HG03354 (cell line): ENCODE measurements around the gene MAZ.

Experiments
- ATAC-seq: cut with Tn5 transposase; IDR thresholded peaks from one replicate; pipeline ENCODE4 v1.9.1; 2021; ENCODE audit warnings: mild to moderate bottlenecking; ENCODE audit not compliant: unreplicated experiment, poor library complexity, severe bottlenecking

MAZ gene

DNA sequence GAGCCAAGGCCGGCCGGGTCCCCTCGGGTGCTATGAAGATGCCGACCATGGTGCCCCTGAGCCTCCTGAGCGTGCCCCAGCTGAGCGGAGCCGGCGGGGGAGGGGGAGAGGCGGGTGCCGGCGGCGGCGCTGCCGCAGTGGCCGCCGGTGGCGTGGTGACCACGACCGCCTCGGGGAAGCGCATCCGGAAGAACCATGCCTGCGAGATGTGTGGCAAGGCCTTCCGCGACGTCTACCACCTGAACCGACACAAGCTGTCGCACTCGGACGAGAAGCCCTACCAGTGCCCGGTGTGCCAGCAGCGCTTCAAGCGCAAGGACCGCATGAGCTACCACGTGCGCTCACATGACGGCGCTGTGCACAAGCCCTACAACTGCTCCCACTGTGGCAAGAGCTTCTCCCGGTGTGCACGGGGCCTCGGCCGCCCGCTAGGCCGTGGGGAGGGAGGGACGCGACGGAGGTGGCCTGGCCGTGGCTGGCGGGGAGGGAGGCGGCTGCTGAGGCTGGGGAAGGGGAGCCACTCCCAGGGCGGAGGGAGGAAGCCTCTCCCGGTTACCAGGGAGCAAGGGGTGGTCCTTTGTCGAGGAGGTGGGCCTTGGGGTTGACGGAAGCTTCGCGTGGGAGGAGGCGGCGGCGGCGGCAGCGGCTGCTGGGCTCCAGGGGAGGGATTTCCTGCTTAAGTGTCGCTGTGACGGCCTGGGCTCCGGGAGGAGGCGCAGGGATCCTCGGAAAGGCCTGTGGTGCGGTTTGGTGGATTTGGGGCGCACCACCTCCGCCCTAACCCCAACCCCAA, 1.3 kb downstream of the MAZ start:
- no peak for ATAC-seq

DNA sequence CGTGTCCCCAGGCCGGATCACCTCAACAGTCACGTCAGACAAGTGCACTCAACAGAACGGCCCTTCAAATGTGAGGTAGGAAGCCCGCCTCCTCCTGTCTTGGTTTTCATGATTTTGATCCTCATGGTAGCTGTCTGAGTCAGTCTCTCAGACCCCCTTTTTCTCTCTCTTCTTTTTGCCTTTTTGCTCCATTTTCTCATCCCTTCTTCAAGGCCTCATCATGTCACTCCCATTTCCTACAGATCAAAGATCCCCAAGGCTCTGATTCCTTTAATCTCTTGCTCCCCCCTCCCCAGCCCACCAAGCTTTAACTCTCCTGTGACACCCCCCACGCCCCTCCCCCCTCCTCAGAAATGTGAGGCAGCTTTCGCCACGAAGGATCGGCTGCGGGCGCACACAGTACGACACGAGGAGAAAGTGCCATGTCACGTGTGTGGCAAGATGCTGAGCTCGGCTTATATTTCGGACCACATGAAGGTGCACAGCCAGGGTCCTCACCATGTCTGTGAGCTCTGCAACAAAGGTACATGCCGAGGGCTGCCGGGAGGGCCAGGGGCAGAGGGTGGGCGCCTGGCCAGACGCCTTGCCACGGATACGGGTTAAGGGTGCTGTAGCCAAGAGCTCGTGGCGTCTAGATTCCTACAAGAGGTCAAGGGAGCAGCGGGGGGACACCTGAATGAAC, 2.0 kb downstream of the MAZ start:
- ATAC-seq: no peak

DNA sequence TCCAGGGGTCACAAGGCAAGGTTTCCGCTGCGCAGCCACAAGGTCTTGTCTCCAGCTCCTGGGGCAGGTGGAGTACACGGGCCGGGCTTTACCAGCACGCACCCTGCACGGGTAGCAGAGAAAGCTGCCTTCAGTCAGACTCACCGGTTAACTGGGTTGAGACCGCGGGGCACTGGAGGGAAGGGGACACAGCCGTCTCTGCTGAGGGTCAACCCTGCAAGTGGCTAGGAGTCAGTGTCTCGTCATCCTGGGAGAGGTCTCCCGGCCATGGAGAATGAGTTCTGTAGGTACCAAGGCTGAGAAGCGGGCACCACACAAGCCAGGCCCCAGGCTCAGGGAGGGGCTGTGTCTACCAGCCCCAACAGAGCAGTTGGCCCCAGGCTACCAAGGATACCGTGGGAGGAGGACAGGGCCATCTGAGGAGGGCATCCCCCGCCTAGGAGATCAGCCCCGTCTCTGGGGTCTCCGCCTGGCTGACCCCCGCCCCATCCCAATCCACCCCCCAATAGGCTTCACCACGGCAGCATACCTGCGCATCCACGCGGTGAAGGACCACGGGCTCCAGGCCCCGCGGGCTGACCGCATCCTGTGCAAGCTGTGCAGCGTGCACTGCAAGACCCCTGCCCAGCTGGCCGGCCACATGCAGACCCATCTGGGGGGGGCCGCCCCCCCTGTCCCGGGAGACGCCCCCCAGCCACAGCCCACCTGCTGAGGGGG, 2.9 kb downstream of the MAZ start:
- ATAC-seq: no peak

DNA sequence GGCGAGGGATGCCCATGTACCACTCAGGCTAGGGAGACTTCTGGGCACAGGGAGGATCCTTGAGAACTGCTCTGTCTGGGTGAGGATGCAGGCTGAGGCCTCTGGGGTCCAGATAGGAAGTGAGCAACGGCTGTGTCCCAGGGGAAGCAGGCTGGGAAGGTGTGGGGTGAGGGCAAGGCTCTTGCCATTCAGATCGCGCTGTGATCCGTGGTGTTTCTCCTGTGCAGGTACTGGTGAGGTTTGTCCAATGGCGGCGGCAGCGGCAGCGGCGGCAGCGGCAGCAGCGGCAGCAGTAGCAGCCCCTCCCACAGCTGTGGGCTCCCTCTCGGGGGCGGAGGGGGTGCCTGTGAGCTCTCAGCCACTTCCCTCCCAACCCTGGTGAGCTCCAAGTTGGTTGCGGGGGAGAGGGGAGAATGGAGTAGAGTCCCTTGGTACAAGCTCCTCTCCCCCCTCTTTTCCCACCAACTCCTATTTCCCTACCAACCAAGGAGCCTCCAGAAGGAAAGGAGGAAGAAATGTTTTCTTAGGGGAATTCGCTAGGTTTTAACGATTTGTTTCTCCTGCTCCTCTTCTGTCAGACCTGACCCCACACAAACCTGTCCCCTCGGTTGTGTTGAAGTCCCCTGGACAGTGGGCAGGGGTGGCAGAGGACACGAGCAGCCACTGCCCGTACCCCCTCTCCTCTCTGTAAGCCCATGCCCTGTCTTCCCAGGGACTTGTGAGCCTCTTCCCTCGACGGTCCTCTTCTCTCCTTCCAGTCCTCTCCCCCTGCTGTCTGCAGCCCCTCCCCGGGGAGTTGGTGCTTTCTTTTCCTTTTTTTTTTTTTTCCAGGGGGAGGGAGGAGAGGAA, 3.7 kb downstream of the MAZ start:
- ATAC-seq: no peak

DNA sequence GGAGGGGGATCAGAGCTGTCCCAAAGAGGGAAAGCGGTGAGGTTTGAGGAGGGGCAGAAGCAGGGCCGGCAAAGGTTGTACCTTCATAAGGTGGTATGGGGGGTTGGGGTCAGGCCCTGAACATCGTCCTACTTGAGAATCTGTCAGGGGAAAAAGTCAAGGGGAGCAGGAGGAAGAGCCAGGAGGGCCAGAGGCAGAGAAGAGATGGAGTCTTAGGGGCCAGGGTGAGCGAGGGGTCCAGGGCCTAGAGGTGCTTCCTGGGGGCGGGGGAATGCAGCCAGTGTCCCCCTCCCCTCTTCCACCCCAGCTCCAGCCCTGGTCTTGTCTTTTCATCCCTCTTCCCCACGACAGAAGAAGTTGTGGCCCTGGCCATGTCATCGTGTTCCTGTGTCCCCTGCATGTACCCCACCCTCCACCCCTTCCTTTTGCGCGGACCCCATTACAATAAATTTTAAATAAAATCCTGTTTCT, 4.4 kb downstream of the MAZ start:
- no peak for ATAC-seq

DNA sequence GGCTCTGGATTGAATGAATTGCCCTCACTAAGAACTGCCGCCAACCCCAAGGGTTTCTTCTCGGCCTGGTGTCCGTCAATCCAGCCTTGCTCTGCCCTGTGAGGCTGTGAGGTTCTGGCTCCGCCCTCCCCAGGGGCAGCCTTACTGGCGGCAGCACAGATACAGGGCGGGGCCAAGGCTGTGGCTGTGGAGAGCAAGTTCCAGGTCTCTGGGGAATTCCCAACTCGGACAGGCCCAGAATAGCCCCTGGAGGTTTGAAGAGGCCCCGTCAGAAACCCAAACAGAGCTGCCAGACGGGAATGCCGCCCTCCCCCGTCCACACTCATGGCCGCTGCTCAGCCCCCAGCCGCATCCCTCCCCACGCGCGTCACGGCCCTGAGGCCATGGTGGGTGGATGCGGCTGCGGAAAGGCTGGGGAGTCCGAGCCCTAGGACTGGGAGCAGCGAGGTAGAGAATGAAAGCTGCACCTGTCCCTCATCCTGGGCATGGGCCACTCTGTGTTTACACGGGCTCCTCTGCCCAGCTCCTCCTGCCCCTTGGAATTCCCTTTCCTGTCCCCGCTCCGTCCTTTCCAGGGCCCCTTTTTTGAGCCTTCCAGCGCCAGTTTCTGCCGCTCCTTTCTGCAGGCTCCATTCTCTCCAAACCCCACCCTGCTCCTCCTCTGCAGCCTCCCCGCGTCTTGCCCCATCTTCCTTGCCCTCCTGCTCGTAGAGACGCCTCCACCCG, 5.0 kb downstream of the MAZ start:
- ATAC-seq: peak; percentile 30

DNA sequence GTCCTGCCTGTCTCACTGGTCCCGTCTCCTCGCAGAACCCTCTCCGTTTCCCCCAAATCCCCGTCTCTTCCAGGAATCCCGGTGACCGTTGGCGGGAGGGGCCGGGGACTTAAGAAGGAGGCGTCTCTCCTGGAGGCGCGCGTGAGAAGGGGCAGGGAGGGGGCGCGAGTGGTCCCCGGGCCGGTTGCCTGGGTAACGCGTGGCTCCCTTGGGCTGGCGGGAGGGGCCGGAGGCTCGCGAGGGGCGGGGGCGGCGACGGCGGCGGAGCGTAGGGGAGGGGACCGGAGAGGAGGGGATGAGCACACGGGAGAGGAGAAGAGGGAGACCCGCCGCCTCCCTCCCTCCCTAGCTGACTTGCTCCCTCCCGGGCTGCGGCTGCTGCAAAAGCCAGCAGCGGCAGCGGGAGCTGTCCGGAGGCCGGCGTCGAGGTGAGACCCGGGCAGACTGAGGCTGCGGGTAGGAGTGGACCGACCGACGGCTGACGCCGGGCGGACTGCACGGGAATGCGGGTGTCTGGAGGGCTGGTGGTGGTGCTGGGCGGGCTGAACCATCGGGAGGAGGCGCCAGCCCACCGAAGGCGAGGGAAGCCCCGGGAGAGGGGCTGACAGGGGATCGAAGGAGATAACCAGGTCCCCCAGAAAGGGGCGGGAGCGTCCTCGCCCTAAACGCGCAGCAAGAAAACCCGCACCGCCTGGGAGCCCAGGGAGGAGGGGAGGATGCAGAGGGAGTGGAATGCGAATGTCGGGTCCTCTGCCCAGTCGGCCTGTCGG, 5.8 kb downstream of the MAZ start, which contains the start of gene PRRT2:
Gene PRRT2 (plus strand): TSS at position 298 of the 770 bp plus-strand sequence. CDS start 862 bp downstream, outside the sequence.
- no peak for ATAC-seq

DNA sequence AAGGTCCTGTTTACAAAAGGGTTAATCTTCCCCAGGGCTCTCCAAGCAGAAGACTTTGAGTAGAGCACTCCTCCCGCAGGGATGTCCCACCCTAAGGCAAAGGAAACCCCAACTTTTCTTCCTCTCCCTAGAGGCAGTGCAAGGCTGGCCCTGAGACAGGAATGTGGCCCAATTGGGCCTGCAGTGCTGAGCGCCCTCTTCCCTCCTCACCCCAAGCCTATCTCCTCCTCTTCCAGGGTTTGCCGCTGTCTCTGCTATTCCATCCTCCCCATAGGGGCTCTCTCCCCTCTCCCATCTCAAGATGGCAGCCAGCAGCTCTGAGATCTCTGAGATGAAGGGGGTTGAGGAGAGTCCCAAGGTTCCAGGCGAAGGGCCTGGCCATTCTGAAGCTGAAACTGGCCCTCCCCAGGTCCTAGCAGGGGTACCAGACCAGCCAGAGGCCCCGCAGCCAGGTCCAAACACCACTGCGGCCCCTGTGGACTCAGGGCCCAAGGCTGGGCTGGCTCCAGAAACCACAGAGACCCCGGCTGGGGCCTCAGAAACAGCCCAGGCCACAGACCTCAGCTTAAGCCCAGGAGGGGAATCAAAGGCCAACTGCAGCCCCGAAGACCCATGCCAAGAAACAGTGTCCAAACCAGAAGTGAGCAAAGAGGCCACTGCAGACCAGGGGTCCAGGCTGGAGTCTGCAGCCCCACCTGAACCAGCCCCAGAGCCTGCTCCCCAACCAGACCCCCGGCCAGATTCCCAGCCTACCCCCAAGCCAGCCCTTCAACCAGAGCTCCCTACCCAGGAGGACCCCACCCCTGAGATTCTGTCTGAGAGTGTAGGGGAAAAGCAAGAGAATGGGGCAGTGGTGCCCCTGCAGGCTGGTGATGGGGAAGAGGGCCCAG, 6.7 kb downstream of the MAZ start:
- ATAC-seq: no peak

DNA sequence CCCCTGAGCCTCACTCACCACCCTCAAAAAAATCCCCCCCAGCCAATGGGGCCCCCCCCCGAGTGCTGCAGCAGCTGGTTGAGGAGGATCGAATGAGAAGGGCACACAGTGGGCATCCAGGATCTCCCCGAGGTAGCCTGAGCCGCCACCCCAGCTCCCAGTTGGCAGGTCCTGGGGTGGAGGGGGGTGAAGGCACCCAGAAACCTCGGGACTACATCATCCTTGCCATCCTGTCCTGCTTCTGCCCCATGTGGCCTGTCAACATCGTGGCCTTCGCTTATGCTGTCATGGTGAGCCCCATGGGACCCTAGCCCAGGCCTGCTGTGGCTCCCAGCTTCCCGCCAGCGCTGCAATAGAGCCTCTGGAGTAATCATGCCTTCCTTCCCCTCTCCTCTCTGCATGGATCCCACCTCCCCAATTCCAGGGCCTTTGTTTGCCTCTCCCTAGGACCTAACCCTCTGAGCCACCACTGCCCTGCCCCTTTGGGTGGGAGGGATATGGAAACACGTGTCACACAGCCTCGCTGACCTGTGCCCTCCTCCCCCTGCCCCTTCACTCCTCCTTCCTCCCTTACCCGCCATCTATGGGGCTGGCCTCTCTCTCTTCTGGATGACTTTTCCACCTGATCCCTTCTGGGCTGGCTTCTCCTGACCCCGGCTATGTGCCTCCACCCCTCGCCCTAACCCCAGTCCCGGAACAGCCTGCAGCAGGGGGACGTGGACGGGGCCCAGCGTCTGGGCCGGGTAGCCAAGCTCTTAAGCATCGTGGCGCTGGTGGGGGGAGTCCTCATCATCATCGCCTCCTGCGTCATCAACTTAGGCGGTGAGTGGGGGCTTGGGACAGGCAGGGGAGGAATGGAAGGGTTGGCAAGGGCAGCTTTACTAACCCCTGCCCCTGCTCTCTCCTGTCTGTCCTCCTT, 7.6 kb downstream of the MAZ start:
- ATAC-seq: no peak

DNA sequence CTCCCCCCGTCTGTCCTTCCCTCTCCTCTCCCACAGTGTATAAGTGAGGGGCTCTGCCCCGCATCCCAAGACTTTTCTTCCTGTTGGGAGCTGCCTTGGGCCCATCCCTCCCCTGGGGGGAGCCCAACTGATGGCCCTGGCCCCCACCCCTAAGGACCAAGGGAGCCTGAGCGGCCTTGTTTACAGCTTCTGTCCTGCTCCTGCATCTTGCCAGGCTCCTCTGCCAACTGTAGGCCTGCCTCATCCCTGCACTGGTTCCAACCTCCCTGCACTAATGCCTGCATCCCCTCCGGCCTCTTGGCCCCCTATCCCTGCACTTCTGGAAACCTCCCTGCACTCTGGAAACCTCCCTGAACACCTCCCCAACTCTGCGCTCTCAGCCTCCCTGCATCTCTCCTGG, 8.3 kb downstream of the MAZ start:
- ATAC-seq: no peak

DNA sequence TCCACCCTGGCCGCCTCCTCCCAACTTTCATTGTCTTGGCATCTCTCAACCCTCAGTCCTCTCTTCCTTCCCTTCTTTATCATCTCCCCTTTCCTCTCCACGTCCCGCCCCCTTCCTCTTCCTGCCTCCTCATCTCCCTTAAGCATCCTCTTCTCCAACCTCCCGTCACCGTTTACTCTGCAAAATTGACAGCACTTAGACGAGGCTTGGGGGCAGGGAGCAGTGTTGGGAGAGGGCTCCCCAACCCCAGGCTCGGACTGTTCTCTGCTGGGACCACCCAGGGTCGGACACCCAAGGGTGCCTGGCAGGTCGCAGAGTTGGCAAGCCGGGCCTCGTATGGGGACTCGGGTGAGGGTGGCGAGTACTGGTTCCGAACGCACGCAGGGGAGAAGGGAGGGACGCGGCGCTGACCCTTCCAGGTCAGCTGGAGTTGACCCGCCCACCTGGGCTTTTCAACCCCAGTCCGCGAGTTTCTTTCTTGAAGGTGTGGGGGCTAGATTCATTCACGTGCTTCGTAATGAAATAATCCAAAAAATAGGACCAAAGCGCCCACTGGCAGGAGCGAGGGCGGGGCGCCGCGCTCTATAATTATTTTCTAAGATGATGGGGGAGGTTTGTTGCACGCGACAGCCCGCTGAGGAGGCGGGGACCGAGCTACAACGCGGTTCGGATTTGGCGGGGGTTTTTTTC, 8.8 kb downstream of the MAZ start:
- ATAC-seq: no peak

DNA sequence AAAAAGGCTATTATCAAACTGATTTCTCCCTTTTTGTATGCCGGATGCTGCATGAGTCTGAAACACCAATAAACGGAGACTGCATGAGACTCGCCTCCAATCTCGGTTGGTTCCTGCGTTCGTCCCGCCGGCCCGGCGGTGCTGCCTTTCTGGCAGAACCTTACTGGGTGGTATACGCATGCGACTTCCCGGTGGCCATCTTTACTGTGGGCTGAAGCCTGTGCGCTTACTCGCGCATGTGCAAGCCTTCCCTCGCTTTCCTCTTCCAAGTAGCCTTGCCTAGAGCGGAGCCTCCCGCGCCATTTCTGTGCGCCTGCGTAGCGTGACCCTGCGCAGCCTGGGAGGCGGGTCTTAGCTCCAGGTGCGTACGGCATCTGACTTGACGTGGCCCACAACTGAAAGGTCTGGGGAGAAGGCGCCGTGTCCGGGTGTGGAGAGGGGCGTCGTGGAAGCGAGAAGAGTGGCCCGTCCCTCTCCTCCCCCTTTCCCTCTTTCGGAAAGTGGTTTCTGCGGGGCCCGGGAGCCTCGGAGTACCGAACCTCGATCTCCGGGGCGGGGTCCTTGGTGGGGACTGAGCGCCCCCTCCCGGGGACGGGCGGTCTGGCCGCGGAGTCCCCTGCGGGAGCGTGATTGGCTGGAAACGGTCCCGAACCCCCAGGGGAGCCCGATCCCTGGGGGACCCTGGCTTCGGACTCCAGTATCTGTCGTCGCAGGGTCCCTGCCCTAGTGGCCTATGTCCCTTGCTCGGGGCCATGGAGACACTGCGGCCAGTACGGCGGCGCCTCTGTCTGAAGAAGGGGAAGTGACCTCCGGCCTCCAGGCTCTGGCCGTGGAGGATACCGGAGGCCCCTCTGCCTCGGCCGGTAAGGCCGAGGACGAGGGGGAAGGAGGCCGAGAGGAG, 9.7 kb downstream of the MAZ start, which contains the start of gene PAGR1:
Gene PAGR1 (plus strand): TSS at position 360 of the 901 bp plus-strand sequence. CDS start 374 bp downstream, at position 734.
- ATAC-seq: peak; percentile 63

DNA sequence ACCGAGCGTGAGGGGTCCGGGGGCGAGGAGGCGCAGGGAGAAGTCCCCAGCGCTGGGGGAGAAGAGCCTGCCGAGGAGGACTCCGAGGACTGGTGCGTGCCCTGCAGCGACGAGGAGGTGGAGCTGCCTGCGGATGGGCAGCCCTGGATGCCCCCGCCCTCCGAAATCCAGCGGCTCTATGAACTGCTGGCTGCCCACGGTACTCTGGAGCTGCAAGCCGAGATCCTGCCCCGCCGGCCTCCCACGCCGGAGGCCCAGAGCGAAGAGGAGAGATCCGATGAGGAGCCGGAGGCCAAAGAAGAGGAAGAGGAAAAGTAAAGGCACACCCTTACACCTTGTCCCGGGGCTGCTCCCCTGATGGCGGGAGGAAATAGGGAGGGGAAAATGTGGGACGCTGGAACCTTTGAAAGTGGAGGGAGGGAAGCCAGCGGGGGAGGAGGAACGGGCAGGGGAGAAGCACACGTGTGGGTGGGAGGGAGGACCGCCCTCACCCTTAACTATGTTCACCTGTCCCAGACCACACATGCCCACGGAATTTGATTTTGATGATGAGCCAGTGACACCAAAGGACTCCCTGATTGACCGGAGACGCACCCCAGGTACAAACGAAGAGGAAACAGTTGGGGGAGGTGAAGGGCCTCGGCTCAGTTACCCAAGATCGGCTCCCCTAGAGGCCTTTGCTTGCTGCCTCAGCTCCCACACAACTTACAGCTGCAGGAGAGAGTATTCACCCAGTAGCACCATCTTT, 10.5 kb downstream of the MAZ start:
- peak; percentile 9 for ATAC-seq

DNA sequence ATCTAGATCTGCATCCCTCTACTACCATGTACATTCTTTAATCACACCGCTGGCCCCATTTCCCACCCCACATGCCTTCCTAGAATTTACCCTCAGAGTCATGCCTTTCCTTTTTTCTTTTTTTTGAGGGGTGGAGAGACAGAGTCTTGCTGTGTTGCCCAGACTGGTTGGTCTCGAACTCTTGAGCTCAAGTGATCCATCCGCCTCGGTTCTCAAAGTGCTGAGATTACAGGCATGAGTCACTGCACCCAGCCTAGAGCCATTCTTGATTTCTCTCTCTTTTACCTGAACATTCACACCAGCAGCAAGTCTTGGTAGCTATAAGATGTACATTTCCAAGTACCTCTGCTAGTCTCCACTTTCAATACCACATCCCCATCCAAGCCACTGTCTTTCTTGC, 11.8 kb downstream of the MAZ start:
- ATAC-seq: no peak
